ENCODE data around the gene SAMD8.

SAMD8 gene

GRCh38 chr10:75066271-75066670, 45.2 kb upstream of the SAMD8 start:
- DNase-seq: no peak
- Histone ChIP-seq H3K4me3 (ENCODE audit: low read depth, low read length) (no peak overlapping the region), H3K36me3 (no peaks in the 10 kb centered on the region), H3K4me1 (peaks cover 8% of the 10 kb centered on the region), H3K9me3 (no peaks in the 10 kb centered on the region), H3K27me3 (no peaks in the 10 kb centered on the region)
- no peak for TF ChIP-seq CTCF (IDR thresholded peaks at IDR 0.05; ENCODE audit: low read depth, low read length)

GRCh38 chr10:75067272-75067671, 44.2 kb upstream of the SAMD8 start:
- H3K4me1 ChIP-seq: peaks cover 11% of the 10 kb centered on the region
- no peaks in the 10 kb centered on the region for H3K27me3 ChIP-seq
- no peaks in the 10 kb centered on the region for H3K9me3 ChIP-seq
- no peaks in the 10 kb centered on the region for H3K36me3 ChIP-seq
- DNase-seq: no peak
- no peak for TF ChIP-seq CTCF (IDR thresholded peaks at IDR 0.05; ENCODE audit: low read depth, low read length)
- H3K4me3 ChIP-seq (ENCODE audit: low read depth, low read length): no peak overlapping the region

- H3K9me3 ChIP-seq: no peaks in the 10 kb centered on the region
Observed at GRCh38 chr10:75068523-75068922, 42.9 kb upstream of the SAMD8 start.

GRCh38 chr10:75070476-75070875, 41.0 kb upstream of the SAMD8 start:
- H3K4me3 ChIP-seq (ENCODE audit: low read depth, low read length): no peak overlapping the region
- H3K9me3 ChIP-seq: no peaks in the 10 kb centered on the region
- no peak for DNase-seq
- TF ChIP-seq CTCF (IDR thresholded peaks at IDR 0.05; ENCODE audit: low read depth, low read length): no peak
- H3K4me1 ChIP-seq: peaks cover 11% of the 10 kb centered on the region
- no peaks in the 10 kb centered on the region for H3K27me3 ChIP-seq
- H3K36me3 ChIP-seq: no peaks in the 10 kb centered on the region

More at GRCh38 chr10:75068523-75068922, 42.9 kb upstream of the SAMD8 start:
- no peaks in the 10 kb centered on the region for H3K27me3 ChIP-seq
- no peak overlapping the region for H3K4me3 ChIP-seq (ENCODE audit: low read depth, low read length)
- peaks cover 11% of the 10 kb centered on the region for H3K4me1 ChIP-seq
- H3K36me3 ChIP-seq: no peaks in the 10 kb centered on the region
- no peak for TF ChIP-seq CTCF (IDR thresholded peaks at IDR 0.05; ENCODE audit: low read depth, low read length)
- DNase-seq: no peak

GRCh38 chr10:75070961-75071428, 40.5 kb upstream of the SAMD8 start:
- Histone ChIP-seq H3K36me3 (no peaks in the 10 kb centered on the region), H3K27me3 (no peaks in the 10 kb centered on the region), H3K9me3 (no peaks in the 10 kb centered on the region), H3K4me3 (ENCODE audit: low read depth, low read length) (no peak overlapping the region), H3K4me1 (peaks cover 11% of the 10 kb centered on the region)
- DNase-seq: peak; percentile 79
- no peak for TF ChIP-seq CTCF (IDR thresholded peaks at IDR 0.05; ENCODE audit: low read depth, low read length)

GRCh38 chr10:75071756-75072155, 39.7 kb upstream of the SAMD8 start:
- Histone ChIP-seq H3K4me1 (peaks cover 11% of the 10 kb centered on the region), H3K4me3 (ENCODE audit: low read depth, low read length) (no peak overlapping the region), H3K27me3 (no peaks in the 10 kb centered on the region), H3K9me3 (no peaks in the 10 kb centered on the region), H3K36me3 (no peaks in the 10 kb centered on the region)
- TF ChIP-seq CTCF (IDR thresholded peaks at IDR 0.05; ENCODE audit: low read depth, low read length): no peak
- DNase-seq: no peak

Data from BE2C (cell line).